HG03432 (cell line): ENCODE results near the gene SPRY4.
A peak's percentile ranks its signal among the peaks of the same experiment; 100 is the strongest.
"Not testable (repeated sequence)": the region's sequence is repeated elsewhere in the genome, so short reads cannot be mapped to it uniquely, and the experiment has no call there.

Source experiments
- ATAC-seq: cut with Tn5 transposase; IDR thresholded peaks from one replicate; pipeline ENCODE4 v1.9.1; 2021; ENCODE audit warnings: mild to moderate bottlenecking, moderate library complexity; ENCODE audit not compliant: unreplicated experiment

Gene SPRY4

GRCh38 chr5:142324871-142325724 is at the start of gene SPRY4:
Gene SPRY4, minus strand, starts transcription at chr5:142325021. Its CDS starts 9,913 bp downstream, at chr5:142315108.
- peak; percentile 64 for ATAC-seq

GRCh38 chr5:142368529-142368928 is 43.7 kb upstream of the SPRY4 start:
- no peak for ATAC-seq

- ATAC-seq = no peak
Measured at GRCh38 chr5:142366007-142366406, 41.2 kb upstream of the SPRY4 start.

- ATAC-seq = peak; percentile 83
Measured at GRCh38 chr5:142364251-142365145, 39.7 kb upstream of the SPRY4 start.

- no peak for ATAC-seq
Measured at GRCh38 chr5:142363619-142363963, 38.8 kb upstream of the SPRY4 start.

- ATAC-seq = not testable (repeated sequence)
Measured at GRCh38 chr5:142362193-142362592, 37.4 kb upstream of the SPRY4 start.

GRCh38 chr5:142360607-142361120 is 35.8 kb upstream of the SPRY4 start:
- no peak for ATAC-seq

GRCh38 chr5:142360051-142360498 is 35.3 kb upstream of the SPRY4 start:
- no peak for ATAC-seq

GRCh38 chr5:142358648-142359047 is 33.8 kb upstream of the SPRY4 start:
- ATAC-seq = no peak

GRCh38 chr5:142358121-142358520 is 33.3 kb upstream of the SPRY4 start:
- ATAC-seq = no peak

GRCh38 chr5:142357469-142358090 is 32.8 kb upstream of the SPRY4 start:
- no peak for ATAC-seq

- ATAC-seq = peak; percentile 91
Measured at GRCh38 chr5:142356716-142357468, 32.1 kb upstream of the SPRY4 start.

GRCh38 chr5:142356349-142356715 is 31.5 kb upstream of the SPRY4 start:
- no peak for ATAC-seq

GRCh38 chr5:142353071-142353472 is 28.3 kb upstream of the SPRY4 start:
- no peak for ATAC-seq

GRCh38 chr5:142350021-142350420 is 25.2 kb upstream of the SPRY4 start:
- no peak for ATAC-seq

GRCh38 chr5:142346706-142347105 is 21.9 kb upstream of the SPRY4 start:
- no peak for ATAC-seq

- ATAC-seq = not testable (repeated sequence)
Measured at GRCh38 chr5:142344915-142345314, 20.1 kb upstream of the SPRY4 start.

- ATAC-seq = no peak
Measured at GRCh38 chr5:142343531-142343930, 18.7 kb upstream of the SPRY4 start.

- no peak for ATAC-seq
Measured at GRCh38 chr5:142342128-142342981, 17.5 kb upstream of the SPRY4 start.
